EL (cell line): Measurements from ENCODE around the gene STT3B.

ENCODE experiments used
- DNase-seq: peaks from one replicate; pipeline ENCODE4 v3.0.0-alpha.2; 2016

The STT3B gene

DNA sequence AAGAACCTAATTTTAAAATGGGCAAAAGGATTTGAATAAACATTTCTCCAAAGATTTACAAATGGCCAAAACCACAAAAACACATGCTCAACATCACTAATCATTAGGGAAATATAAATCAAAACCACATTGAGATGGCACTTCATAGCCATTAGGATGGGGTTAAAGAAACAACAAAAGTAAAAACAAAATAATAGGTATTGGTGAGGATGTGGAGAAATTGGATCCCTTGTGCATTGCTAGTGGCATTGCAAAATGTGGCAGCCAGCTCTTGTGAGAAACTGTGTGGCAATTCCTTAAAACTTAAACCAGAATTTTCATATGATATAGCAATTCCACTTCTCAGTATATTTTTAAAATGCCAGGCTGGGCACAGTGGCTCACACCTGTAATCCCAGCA is 126.5 kb downstream of the STT3B start:
- no peak for DNase-seq

DNA sequence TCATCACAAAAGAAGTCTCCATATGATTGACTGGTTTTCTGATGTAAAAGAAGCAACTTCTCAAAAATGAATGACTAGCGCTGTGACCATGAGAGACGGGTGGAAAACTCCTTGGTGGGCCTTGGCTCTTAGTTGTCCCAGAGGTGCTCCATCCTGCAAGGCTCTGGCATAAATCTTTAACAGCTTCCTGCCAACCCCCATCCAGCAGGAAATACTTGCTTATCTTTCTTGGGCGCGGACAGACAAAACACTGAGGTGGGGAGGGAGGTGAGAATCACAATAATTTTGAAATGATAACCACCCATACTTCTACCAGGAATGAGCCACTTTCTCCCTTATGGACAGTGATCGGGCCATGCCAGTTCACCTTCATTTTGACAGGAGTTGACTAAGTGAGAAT is 128.6 kb downstream of the STT3B start:
- DNase-seq: no peak

GRCh38 chr3:31661993-31662670 is 129.4 kb downstream of the STT3B start:
- no peak for DNase-seq

DNA sequence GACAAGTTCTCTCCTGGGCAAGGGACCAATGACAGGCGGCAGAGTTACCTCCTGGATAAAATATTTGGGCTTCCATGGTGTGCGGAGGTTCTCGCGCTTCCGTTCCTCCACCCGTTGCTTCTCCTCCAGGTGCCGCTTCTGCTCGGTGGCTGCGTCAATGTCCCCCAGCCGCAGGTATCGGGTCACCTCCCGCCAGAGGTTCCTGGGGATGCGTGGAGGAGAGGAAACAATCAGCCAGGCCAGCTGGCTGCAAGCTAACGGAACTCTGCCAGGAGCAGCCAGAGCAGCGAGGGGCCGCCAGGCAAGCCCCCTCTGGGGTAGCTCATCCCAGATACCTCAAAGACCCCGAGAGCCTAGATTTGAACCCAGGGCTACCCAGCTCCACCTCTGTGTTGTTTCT is 131.3 kb downstream of the STT3B start:
- no peak for DNase-seq

GRCh38 chr3:31667582-31667981 is 134.9 kb downstream of the STT3B start:
- DNase-seq: no peak

DNA sequence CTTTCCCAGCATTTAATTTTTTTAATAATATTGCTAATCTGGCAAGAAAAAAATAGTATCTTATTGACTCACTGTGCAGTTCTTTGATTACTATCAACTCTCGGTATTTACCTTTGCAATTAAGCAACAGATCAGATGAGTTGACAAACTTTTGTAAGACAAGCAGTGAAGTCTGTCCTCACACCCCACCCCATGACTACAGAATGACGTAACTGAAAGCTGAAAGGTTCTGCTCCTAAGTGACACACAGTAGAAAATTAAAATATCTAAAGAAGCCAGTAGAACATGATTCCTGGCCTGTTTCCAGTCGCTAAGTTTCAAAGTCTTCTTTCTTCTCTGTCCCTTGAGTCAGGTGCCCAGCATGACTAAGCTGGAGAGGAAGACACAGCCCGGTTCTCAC is 135.5 kb downstream of the STT3B start:
- no peak for DNase-seq

- no peak for DNase-seq
These were observed 137.4 kb downstream of the STT3B start for GRCh38 chr3:31670136-31670535.

DNA sequence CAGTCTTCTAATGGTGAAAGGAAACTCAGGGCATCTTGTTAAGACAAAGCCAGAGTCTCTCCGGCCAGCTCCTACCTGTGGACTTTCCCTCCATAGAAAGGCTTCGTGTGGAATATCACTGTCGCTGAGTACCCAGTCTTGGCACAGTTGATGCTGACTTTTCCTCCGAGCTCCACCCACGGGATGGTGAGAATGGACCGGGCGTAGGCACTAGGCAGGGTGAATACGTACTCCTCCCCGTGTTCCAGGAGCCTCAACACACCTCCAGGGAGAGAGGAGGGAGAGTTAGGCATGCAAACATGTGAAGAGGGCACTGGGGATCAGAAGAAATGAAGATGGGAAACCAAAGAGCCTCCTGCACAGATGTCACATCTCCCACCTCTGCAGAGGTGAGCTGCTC is 138.0 kb downstream of the STT3B start:
- no peak for DNase-seq

- no peak for DNase-seq
These were observed 138.7 kb downstream of the STT3B start for GRCh38 chr3:31671451-31671850.

- no peak for DNase-seq
These were observed 139.3 kb downstream of the STT3B start for GRCh38 chr3:31671976-31672375.

DNA sequence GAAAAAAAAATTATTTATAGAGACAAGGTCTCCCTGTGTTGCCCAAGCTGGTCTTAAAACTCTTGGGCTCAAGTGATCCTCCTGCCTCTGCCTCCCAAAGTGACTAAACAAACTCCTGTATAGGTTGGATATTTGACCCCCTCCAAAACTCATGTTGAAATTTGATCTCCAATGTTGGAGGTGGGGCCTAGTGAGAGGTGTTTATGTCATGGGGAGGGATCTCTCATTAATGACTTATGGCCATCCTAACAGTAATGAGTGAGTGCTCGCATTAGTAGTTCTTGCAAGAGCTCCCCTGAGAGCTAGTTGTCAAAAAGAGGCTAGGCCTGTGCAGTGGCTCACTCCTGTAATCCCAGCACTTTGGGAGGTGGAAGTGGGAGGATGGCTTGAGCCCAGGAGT is 141.2 kb downstream of the STT3B start:
- DNase-seq: no peak

GRCh38 chr3:31676556-31676955 is 143.8 kb downstream of the STT3B start:
- DNase-seq: no peak

DNA sequence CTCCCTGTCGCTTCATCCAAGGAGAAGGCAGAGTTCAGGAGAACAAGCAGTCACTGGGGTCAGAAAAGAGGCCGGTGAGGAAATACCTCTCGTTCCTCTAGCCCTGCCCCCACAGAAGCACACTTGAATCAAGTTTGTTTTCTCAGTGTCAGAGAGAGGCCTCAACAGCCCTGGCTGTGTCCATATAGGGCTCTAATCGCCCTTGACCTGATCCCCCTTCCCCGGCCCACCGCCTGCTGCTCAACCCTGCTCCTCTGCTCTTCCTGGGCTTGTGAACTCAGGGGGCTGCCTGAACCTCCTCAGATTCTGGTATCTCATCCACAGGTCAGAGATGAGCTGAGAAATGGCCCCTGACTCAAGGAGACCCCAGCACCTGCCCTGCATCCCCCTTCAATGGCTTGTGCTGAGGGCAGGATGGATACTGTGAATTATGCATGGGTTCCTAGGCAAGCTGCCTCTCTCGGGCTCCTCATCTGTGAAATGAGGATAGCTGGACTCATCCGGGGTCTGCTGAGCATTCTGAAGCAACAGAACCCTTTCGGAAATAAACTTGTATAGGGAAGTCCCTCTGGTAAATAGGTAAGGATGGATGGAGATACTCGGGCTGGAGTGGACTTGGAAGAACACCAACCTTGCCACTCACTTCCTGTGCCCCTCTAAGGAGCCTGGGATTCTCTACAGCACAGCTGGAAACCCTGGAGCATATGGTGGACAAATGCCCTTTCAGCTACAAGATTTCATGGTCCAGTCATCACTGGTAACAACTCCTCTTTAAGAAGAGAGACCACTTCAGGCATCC is 147.5 kb downstream of the STT3B start:
- DNase-seq: no peak
